Urothelium cell line (cell line): ENCODE data around the gene ADM2.

Experiments
- DNase-seq: peaks from one replicate; pipeline ENCODE4 v3.0.0; 2011; ENCODE audit warnings: low spot score, mixed read lengths
- FAIRE-seq: peaks from 2 replicates; lab custom pipeline; 2011; peaks lifted over from hg19 to GRCh38; lab: Jason Lieb, UNC

ADM2 gene

GRCh38 chr22:50445071-50445879 lies 36.1 kb upstream of the ADM2 start:
- DNase-seq (no peak), FAIRE-seq (peak; percentile 17)

- DNase-seq (no peak), FAIRE-seq (no peak)
These were observed 35.2 kb upstream of the ADM2 start for GRCh38 chr22:50445880-50446707.

- DNase-seq (no peak), FAIRE-seq (no peak)
These were observed 34.4 kb upstream of the ADM2 start for GRCh38 chr22:50446708-50447575.

GRCh38 chr22:50447576-50448551 lies 33.5 kb upstream of the ADM2 start:
- DNase-seq (no peak), FAIRE-seq (no peak)

- FAIRE-seq: no peak
- no peak for DNase-seq
These were observed 28.7 kb upstream of the ADM2 start for GRCh38 chr22:50452649-50453048.

GRCh38 chr22:50454556-50455075 lies 26.7 kb upstream of the ADM2 start:
- FAIRE-seq (no peak), DNase-seq (no peak)

GRCh38 chr22:50455201-50455600 lies 26.1 kb upstream of the ADM2 start:
- DNase-seq: no peak
- FAIRE-seq: no peak

GRCh38 chr22:50456026-50456425 lies 25.3 kb upstream of the ADM2 start:
- FAIRE-seq (no peak), DNase-seq (no peak)

- DNase-seq: no peak
- FAIRE-seq: no peak
These were observed 24.7 kb upstream of the ADM2 start for GRCh38 chr22:50456466-50457234.

GRCh38 chr22:50459016-50459415 lies 22.3 kb upstream of the ADM2 start:
- no peak for DNase-seq
- no peak for FAIRE-seq

GRCh38 chr22:50459496-50460140 lies 21.7 kb upstream of the ADM2 start:
- DNase-seq (no peak), FAIRE-seq (no peak)

- DNase-seq (no peak), FAIRE-seq (no peak)
These were observed 20.4 kb upstream of the ADM2 start for GRCh38 chr22:50460938-50461337.

- FAIRE-seq (no peak), DNase-seq (no peak)
These were observed 19.8 kb upstream of the ADM2 start for GRCh38 chr22:50461536-50461935.

GRCh38 chr22:50461979-50462540 lies 19.3 kb upstream of the ADM2 start:
- FAIRE-seq (no peak), DNase-seq (no peak)

- no peak for DNase-seq
- FAIRE-seq: no peak
These were observed 18.0 kb upstream of the ADM2 start for GRCh38 chr22:50463188-50463900.

- FAIRE-seq: no peak
- DNase-seq: no peak
These were observed 16.9 kb upstream of the ADM2 start for GRCh38 chr22:50464451-50464850.

GRCh38 chr22:50465066-50465930 lies 16.0 kb upstream of the ADM2 start:
- FAIRE-seq: no peak
- DNase-seq: no peak
